Bronchial epithelial cell (primary cell): Measurements from ENCODE around the gene ESF1. TPM values are rescaled to one million over a fixed set of nuclear protein-coding genes. Genes with fewer than 3 reads are reported as not detected.

Experiments used
- DNase-seq: peaks from one replicate; pipeline ENCODE4 v3.0.0-alpha.2; 2010; ENCODE audit warnings: low read depth
- FAIRE-seq: peaks from 2 replicates; lab custom pipeline; 2011; peaks lifted over from hg19 to GRCh38; lab: Jason Lieb, UNC
- H3K27me3 ChIP-seq: 2 replicates; pipeline ENCODE4 v1.5.1; 2011; ENCODE audit warnings: low read length; ENCODE audit not compliant: control insufficient read depth, insufficient read depth
- H3K36me3 ChIP-seq: 2 replicates; pipeline ENCODE4 v1.5.1; 2011; ENCODE audit warnings: low read length; ENCODE audit not compliant: control insufficient read depth, insufficient read depth
- H3K4me3 ChIP-seq: 2 replicates; pipeline ENCODE4 v1.5.1; 2011; ENCODE audit warnings: mild to moderate bottlenecking, low read depth, low read length, control low read depth
- total RNA-seq: library from RNA; depleted of rRNA; stranded (reverse); fragments of >200 nt; gene quantifications from 2 replicates; pipeline ENCODE4 v1.2.1, GENCODE V29; 2014
- TF ChIP-seq, protein P1 (sequence below): IDR thresholded peaks from 2 replicates; pipeline ENCODE4 v1.5.1; 2011; ENCODE audit warnings: mild to moderate bottlenecking, moderate library complexity, low read length, control low read depth, inconsistent platforms; ENCODE audit not compliant: insufficient read depth, severe bottlenecking

Gene ESF1
- total RNA-seq, 1 donor from 2014 or later: 16.6 TPM

DNA sequence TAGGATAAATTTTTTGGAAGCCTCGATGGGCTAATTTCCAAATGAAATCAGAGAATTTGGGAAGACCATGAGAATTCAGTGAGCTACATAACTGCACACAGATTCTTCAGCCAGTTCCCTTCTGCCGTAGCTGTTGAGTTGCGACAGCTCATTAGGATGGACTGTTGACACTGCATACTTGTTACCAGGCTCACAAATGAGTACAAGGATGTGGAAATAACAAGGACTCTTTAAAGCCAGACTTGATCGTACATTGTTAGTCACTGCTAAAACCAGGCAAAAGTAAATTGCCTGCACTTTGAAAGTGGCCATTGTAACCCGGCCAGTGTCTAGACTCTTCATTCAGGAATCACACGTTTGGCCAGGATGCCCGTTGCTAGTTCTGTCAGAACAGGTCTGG, 37.2 kb upstream of the ESF1 start:
- no peak for FAIRE-seq
- TF ChIP-seq, protein P1, sequence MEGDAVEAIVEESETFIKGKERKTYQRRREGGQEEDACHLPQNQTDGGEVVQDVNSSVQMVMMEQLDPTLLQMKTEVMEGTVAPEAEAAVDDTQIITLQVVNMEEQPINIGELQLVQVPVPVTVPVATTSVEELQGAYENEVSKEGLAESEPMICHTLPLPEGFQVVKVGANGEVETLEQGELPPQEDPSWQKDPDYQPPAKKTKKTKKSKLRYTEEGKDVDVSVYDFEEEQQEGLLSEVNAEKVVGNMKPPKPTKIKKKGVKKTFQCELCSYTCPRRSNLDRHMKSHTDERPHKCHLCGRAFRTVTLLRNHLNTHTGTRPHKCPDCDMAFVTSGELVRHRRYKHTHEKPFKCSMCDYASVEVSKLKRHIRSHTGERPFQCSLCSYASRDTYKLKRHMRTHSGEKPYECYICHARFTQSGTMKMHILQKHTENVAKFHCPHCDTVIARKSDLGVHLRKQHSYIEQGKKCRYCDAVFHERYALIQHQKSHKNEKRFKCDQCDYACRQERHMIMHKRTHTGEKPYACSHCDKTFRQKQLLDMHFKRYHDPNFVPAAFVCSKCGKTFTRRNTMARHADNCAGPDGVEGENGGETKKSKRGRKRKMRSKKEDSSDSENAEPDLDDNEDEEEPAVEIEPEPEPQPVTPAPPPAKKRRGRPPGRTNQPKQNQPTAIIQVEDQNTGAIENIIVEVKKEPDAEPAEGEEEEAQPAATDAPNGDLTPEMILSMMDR: no peak
- peaks cover 2% of the 10 kb centered on the region for H3K36me3 ChIP-seq
- no peaks in the 10 kb centered on the region for H3K27me3 ChIP-seq
- H3K4me3 ChIP-seq: no peak overlapping the region
- peak; percentile 75 for DNase-seq

DNA sequence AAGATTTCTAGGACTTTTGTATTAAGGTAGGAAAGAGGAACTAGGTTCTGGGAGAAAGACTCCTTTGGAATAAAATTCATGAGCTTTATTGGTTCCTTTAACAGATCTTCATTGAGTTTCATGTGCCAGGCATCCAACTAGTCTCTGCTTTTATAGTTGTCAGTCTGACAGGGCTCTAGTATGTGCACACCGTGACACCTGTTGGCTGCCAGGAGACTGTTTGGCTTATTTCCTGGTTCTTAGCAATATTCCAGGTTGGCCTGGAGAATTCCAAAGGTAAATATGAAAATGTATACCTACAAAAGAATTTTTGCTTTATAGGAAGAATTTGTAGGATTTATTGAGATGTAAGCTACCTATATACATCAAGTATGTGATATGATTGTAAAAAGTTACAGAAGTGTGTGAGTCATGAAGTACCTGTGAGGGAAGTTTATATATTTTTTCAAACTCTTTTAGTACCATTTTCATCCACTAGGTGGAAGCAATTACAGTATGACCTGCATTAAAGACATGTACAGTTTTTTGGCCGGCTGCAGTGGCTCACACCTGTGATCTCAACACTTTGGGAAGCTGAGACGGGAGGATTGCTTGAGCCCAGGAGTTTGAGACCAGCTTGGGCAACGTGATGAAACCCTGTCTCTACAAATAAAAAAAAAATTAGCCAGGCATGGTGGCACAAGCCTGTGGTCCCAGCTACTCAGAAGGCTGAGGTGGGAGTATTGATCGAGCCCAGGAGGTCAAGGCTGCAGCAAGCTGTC, 35.3 kb upstream of the ESF1 start:
- Histone ChIP-seq H3K27me3 (no peaks in the 10 kb centered on the region), H3K4me3 (no peak overlapping the region), H3K36me3 (peaks cover 2% of the 10 kb centered on the region)
- DNase-seq (peak; percentile 88), FAIRE-seq (no peak)
- TF ChIP-seq, protein P1: peak; percentile 38

DNA sequence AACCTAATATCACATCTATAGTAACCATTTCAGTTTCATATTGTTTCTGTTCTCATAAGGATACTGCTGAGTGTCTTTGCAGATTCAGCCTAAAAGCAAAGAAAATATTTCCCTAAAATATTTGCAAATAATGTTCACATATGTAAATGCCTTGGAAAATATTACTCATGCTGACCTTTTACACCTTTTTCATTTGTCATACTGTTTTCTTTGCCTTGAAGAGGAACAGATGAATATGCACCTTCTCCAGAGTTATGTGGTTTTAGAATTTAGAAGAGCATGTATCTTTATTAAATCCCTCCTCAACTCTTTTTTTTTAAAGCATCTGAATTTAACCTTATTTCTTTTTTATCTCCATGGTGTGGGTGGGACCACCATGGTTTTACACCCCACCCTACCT, 32.6 kb upstream of the ESF1 start:
- Histone ChIP-seq H3K27me3 (no peaks in the 10 kb centered on the region), H3K36me3 (peaks cover 2% of the 10 kb centered on the region), H3K4me3 (no peak overlapping the region)
- DNase-seq: peak; percentile 64
- TF ChIP-seq, protein P1: no peak
- no peak for FAIRE-seq

DNA sequence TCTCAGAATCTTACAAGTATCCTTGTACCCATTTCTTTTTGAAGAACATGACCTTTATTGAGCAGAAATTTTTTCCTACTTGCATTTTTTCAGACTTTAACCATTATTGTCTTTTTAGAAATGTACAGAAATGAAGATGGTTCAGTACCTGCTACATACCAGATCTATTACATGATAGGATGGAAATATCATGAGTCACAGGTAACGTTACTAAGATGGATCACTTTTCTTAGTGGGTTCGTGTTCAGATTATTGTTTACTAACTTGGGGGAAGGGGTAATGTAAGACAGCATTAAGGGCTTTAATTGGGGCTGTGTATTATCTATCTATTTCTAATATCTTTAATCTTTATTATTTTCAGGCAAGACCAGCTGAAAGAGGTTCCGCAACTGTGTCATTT, 32.0 kb upstream of the ESF1 start:
- Histone ChIP-seq H3K36me3 (peaks cover 5% of the 10 kb centered on the region), H3K4me3 (no peak overlapping the region), H3K27me3 (no peaks in the 10 kb centered on the region)
- FAIRE-seq (no peak), DNase-seq (peak; percentile 72)
- TF ChIP-seq, protein P1: no peak

DNA sequence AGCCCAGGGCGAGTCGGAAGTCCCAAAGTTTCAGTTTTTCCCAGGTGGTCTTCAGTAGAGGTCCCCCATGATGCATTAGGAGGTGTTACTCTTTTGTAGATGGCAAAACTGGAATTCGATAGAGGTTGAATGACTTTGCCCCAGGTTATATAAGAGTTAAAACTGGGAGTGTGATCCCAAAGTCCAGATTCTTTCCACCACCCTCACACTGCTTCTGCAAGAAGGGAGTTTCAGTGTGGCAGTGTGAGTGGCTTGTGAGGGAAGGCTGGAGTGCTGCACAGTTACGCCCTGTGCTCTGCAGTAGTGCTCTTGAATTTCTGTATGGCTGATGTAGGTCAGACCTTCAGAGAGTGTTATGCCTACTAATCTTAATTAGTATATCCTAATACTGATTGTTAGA, 30.0 kb upstream of the ESF1 start:
- no peak for DNase-seq
- H3K36me3 ChIP-seq: peaks cover 9% of the 10 kb centered on the region
- no peaks in the 10 kb centered on the region for H3K27me3 ChIP-seq
- TF ChIP-seq, protein P1: no peak
- no peak for FAIRE-seq
- no peak overlapping the region for H3K4me3 ChIP-seq
